ENCODE results near the gene IKZF1. TPM values are rescaled to one million over a fixed set of nuclear protein-coding genes. Genes with fewer than 3 reads are reported as not detected.

The IKZF1 gene
- total RNA-seq, 1 experiment from 2014 or later: not detected

GRCh38 chr7:50412973-50413372, 108.5 kb downstream of the IKZF1 start:
- no peak for DNase-seq (ENCODE audit: low spot score)

DNA sequence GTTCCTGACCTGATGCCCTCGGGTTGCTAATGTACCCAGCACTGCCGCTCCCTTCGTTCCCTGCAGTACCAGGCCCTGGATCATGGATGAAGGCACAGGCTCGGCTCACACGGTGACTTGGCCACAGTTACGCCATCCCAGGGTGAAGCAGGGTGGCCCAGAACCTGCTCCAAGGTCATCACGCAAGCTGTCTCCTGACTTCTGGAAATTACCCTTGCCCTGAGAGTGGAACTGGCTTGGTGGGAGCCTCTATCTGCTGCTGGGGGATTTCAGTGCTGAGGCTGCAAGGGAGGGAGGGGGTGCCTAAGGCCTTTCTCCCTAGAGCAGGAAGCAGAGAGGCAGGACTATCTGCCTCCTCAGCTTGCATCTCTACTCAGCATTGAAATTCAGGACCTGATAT, 109.0 kb downstream of the IKZF1 start:
- no peak for DNase-seq (ENCODE audit: low spot score)

DNA sequence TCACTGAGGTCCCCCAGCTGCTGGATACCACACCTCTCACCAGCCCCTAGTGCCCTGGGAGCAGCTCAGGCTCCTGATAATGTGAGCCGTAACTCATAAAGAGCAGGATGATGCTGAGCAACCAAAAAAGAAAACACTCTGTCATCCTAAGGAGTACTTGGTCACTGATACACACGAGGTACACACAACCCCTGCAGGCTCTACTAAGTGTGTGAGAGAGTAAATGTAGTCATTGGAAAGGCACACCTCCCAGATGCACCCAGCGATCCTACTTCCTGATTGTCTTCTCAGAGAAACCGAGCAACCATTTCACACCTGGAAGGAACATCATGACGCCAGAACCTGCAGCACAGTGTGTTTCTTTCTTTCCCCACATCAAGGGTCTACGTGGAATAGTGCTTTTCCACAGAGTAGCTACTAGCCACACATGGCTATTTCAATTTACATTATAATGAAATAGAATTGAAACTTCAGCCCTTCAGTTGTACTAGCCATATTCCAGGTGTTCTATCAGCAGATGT, 111.4 kb downstream of the IKZF1 start:
- no peak for DNase-seq (ENCODE audit: low spot score)

GRCh38 chr7:50416527-50417182, 112.1 kb downstream of the IKZF1 start:
- no peak for DNase-seq (ENCODE audit: low spot score)

DNA sequence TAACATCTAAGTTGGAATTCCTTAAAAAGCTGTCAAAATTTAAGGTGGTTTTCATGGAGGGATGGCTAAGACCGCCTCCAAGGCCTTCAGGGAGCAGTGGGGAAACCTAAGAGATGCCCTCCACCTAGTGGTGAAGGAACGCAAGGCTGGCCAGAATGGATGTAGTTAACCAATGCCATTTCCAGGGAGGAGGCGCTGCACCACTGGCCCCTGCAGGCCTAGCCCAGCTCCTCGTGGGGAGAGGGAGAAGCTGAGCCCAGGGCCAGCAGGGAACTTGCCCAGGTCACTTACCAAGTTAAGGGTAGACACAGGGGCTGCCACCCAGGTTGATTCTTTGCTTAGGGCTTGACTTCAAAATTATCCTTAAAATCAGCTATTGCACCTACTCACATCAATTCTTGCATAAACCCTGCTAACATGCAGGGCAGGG, 113.6 kb downstream of the IKZF1 start:
- peak; percentile 88 for DNase-seq (ENCODE audit: low spot score)

- no peak for DNase-seq (ENCODE audit: low spot score)
These were observed 114.2 kb downstream of the IKZF1 start for GRCh38 chr7:50418526-50419290.

DNA sequence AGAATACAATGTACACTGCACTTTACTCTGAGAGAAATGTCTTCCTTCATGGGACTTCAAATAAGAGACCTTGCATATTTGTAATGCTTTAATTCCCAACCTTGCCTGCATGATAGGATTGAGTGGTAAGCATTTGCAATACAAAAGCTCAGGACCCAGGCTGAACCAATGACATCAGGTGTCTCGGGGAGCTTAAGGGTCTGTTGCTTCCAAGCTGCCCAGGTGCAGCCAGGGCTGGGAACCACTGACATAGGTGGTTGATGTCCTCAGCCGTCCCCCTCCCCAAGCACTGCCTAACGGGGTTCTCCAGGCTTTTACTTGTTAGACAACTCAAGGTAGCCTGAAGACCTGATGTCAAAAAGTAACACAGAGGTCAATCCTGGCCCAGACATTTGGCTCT, 116.5 kb downstream of the IKZF1 start:
- DNase-seq (ENCODE audit: low spot score): no peak

- no peak for DNase-seq (ENCODE audit: low spot score)
These were observed 118.3 kb downstream of the IKZF1 start for GRCh38 chr7:50422858-50423257.

- no peak for DNase-seq (ENCODE audit: low spot score)
These were observed 119.3 kb downstream of the IKZF1 start for GRCh38 chr7:50423860-50424259.

DNA sequence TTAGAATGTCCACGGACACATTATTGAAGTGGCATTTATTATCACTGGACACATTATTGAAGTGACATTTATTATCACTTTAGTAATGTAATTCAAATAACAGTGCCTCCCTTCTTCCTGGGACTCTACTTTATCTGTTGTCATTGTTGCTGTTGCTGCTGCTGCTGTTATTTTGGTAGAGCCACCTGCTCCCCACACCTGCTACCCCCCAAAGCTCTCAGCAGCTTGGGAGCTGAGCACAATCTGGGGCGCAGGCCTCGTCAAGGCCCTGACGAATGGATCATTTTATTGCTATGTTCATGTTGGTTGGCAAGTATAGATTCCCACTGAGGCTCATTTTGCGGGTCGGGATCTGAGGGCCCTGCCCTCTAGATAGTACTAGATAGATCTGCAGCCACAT, 120.8 kb downstream of the IKZF1 start:
- no peak for DNase-seq (ENCODE audit: low spot score)

DNA sequence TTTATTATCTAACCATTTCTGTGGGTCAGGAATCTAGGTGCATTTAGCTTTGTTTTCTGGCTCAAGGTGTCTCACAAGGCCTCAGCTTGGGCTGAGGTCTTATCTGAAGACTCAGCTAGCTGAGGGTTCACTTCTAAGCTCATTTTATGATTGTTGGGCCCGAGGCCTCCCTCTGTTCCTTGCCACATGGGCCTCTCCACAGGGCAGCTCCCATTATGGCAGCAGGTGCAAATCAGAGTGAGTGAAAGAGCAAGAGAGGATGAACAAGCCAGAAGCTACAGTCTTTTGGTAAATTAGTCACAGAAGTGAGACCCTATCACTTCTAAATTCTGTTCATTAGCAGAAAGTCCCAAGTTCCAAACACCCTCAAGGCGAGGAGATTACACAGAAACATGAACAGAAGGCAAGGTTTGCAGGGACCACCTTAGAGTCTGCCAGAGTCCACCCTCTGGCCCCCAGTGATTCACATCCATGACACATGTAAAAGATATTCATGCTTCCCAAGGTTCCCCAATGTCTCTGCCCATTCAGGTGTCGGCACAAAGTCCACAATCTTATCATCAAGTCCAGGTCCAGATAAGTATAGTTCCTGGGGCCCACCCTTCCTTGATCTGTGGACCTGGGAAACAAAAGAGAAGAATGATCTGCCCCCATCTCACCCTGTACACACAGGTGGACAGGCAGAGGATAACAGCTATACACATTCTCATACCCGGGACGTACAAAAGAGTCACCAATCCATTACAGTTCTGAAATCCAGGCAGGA, 121.9 kb downstream of the IKZF1 start:
- DNase-seq (ENCODE audit: low spot score): no peak

GRCh38 chr7:50427518-50427917, 123.0 kb downstream of the IKZF1 start:
- no peak for DNase-seq (ENCODE audit: low spot score)

DNA sequence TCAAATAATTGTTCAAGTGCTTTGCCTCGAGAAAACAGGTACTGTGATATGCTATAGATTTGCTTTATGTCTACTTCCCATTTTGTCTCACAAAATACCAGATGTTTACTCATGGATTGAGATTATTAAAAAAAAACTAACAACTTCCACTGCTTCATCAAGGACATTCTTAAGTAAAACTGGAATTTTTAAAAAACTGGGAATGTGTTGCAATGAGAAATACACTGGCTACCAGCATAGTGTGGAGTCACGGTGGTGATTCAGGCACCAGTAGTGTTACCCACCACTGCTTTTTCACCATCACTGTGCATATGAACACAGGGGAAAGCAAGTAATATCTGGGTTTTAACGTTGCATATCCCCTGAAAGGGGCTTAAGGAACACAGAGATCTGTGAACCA, 124.4 kb downstream of the IKZF1 start:
- no peak for DNase-seq (ENCODE audit: low spot score)

- no peak for DNase-seq (ENCODE audit: low spot score)
These were observed 126.8 kb downstream of the IKZF1 start for GRCh38 chr7:50431316-50431715.

GRCh38 chr7:50431722-50432305, 127.3 kb downstream of the IKZF1 start:
- DNase-seq (ENCODE audit: low spot score): no peak

DNA sequence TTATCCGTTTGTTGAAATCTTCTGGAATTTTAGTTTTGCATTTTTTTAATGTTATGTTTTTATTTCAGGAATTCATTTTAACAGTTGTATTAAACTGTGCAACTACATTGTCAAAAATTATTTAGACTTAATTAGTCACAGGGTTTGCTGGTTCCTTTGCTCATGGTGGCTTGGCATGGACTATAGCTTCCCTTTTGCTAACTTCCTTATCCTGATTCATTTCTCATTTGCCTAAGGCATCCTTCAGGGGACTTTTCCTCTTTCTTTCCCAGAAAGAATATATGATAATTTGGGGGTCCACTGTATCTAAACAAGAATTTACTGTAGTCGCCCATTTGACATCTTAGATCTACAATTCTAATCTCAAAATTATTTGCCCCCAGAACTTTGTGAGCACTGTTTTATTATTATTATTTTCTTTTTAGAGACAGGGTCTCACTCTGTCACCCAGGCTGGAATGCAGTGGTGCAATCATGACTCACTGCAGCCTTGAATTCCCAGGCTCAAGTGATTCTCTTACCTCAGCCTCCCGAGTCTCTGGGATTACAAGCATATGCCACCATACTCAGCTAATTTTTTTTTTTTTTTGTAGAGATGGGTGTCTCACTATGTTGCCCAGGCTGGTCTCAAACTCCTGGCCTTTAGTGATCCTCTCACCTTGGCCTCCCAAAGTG, 131.8 kb downstream of the IKZF1 start:
- peak; percentile 79 for DNase-seq (ENCODE audit: low spot score)

- DNase-seq (ENCODE audit: low spot score): peak; percentile 99
These were observed 142.0 kb downstream of the IKZF1 start for GRCh38 chr7:50446542-50446960.

DNA sequence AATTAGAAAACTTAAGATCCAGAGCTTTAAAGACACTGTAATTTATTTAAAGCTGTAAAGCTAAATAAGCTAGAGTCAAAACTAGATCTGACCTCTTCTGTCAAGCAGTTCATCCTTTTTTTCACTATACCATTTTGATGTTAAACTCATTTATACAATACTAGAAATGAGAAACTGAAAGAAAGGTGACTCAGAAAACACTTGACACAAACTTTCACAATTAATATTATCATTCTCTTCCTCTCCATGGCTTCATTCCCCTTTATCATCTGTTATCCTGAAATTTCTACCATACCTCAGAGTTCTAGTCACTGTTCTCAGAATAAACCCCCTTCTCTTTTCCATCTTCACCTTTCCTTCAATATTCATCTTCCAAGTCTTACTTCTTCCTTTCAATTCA, 144.3 kb downstream of the IKZF1 start:
- DNase-seq (ENCODE audit: low spot score): no peak

DNA sequence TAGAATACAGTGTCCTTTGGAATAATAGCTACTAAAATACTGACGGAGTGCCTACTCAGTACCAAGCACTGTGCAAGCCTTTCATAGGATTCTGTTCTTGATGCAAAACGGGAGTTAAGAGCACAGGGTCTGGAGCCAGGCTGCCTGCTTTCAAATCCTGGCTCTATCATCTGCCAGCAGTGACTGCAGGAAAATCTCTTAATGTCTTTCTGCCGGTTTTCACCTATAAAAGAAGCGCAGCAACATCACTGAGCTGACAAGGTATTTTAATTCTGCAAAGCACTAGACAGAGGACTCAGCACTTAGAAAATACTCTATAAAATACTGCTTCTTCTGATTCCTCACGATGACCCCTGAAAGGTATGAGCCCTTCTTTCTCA, 145.0 kb downstream of the IKZF1 start:
- DNase-seq (ENCODE audit: low spot score): no peak

- DNase-seq (ENCODE audit: low spot score): peak; percentile 81
These were observed 145.5 kb downstream of the IKZF1 start, which contains the start of gene FIGNL1 for GRCh38 chr7:50449881-50450589. Gene FIGNL1, minus strand, starts transcription at chr7:50450350. Its CDS starts 3,063 bp downstream, at chr7:50447287.

DNA sequence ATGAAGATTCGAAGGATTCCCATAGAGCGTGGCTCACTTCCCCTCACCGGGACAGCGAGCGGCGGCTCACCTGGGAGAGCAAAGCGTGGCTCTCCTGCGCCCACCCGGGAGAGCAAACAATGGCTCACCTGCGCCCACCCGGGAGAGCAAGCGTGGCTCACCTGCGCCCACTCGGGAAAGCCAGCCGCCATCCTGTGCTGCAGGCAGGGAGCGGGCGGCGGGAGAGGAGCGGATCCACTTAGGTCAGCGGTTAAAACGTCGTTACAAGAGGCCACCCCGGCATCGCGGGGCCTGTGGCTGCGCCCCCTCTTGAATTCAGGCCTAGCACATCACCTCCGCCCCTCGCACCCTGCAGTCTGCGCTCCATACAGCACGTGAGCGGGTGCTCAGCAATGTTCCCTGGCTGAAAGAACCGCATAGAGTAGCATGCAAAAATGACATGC, 146.1 kb downstream of the IKZF1 start:
- DNase-seq (ENCODE audit: low spot score): no peak
